Neural cell (in vitro differentiated cells): ENCODE measurements around the gene SLC5A9. TPM values are rescaled to one million over a fixed set of nuclear protein-coding genes. Genes with fewer than 3 reads are reported as not detected.
"Not testable (repeated sequence)": the region's sequence is repeated elsewhere in the genome, so short reads cannot be mapped to it uniquely, and the experiment has no call there.

Experiments used
- H2AFZ ChIP-seq: fragments of 200-600, 300-800 bp; sonication (generic), shearing (Covaris generic); 2 replicates; pipeline ENCODE4 v1.6.0; 2014; ENCODE audit warnings: low read depth, mild to moderate bottlenecking, antibody characterized with exemption, low read length, moderate library complexity
- H3F3A ChIP-seq: fragments of 200-600 bp; shearing (Covaris generic); 2 replicates; pipeline ENCODE4 v1.6.1; 2016; ENCODE audit warnings: mild to moderate bottlenecking, moderate library complexity, mixed read lengths, antibody characterized with exemption, low read length; ENCODE audit not compliant: insufficient read depth, poor library complexity, severe bottlenecking
- H3K27ac ChIP-seq: fragments of 200-600, 300-800 bp; sonication (generic), shearing (Covaris generic); 2 replicates; pipeline ENCODE4 v1.5.1; 2014; ENCODE audit warnings: mild to moderate bottlenecking, low read length, moderate library complexity
- H3K27me3 ChIP-seq: fragments of 300-800, 200-600 bp; sonication (generic), shearing (Covaris generic); 2 replicates; pipeline ENCODE4 v1.6.0; 2014; ENCODE audit warnings: mild to moderate bottlenecking, low read depth, low read length, moderate library complexity; ENCODE audit not compliant: insufficient read depth
- H3K36me3 ChIP-seq: fragments of 300-800, 200-600 bp; sonication (generic), shearing (Covaris generic); 2 replicates; pipeline ENCODE4 v1.5.1; 2014; ENCODE audit warnings: mild to moderate bottlenecking, antibody characterized with exemption, low read length, moderate library complexity; ENCODE audit not compliant: insufficient read depth
- H3K4me2 ChIP-seq: fragments of 300-800, 200-600 bp; sonication (generic), shearing (Covaris generic); 2 replicates; pipeline ENCODE4 v1.6.0; 2014; ENCODE audit warnings: mild to moderate bottlenecking, low read length
- H3K4me3 ChIP-seq: fragments of 300-800, 200-600 bp; sonication (generic), shearing (Covaris generic); 2 replicates; pipeline ENCODE4 v1.5.1; 2014; ENCODE audit warnings: mild to moderate bottlenecking, low read length, moderate library complexity
- H3K79me2 ChIP-seq: fragments of 200-600 bp; shearing (Covaris generic); replicated peaks from 2 replicates; pipeline ENCODE4 v1.6.0; 2014; ENCODE audit warnings: mild to moderate bottlenecking, low read length, moderate library complexity; ENCODE audit not compliant: insufficient read depth
- H3K9ac ChIP-seq: fragments of 300-800, 200-600 bp; sonication (generic), shearing (Covaris generic); 2 replicates; pipeline ENCODE4 v1.6.1; 2016; ENCODE audit warnings: mild to moderate bottlenecking, low read length, mixed read lengths
- H3K9me2 ChIP-seq: fragments of 200-600 bp; shearing (Covaris generic); 2 replicates; pipeline ENCODE4 v1.6.1; 2016; ENCODE audit warnings: mild to moderate bottlenecking, low read length, mixed read lengths; ENCODE audit not compliant: insufficient read depth
- H3K9me3 ChIP-seq: fragments of 200-600, 300-800 bp; sonication (generic), shearing (Covaris generic); 2 replicates; pipeline ENCODE4 v1.6.1; 2016; ENCODE audit warnings: mild to moderate bottlenecking, mixed run types, low read length, moderate library complexity, mixed read lengths
- H4K20me1 ChIP-seq: fragments of 200-600 bp; shearing (Covaris generic); 2 replicates; pipeline ENCODE4 v1.6.1; 2016; ENCODE audit warnings: mild to moderate bottlenecking, mixed run types; ENCODE audit not compliant: insufficient read depth
- EP300 ChIP-seq: fragments of 450-650 bp; conservative IDR thresholded peaks from 2 replicates; pipeline ENCODE4 v1.6.1; 2014; ENCODE audit warnings: antibody characterized with exemption, mild to moderate bottlenecking, moderate library complexity; ENCODE audit not compliant: poor library complexity, severe bottlenecking
- EZH2 ChIP-seq: fragments of 200-600, 300-800 bp; shearing (Covaris generic), sonication (generic); IDR thresholded peaks from 2 replicates; pipeline ENCODE4 v1.6.1; 2014; ENCODE audit warnings: antibody characterized with exemption, low read length, borderline replicate concordance, mild to moderate bottlenecking; ENCODE audit not compliant: insufficient read depth, poor library complexity, severe bottlenecking
- MXI1 ChIP-seq: fragments of 450-650 bp; conservative IDR thresholded peaks from 2 replicates; pipeline ENCODE4 v1.6.1; 2014; ENCODE audit warnings: antibody characterized with exemption, mild to moderate bottlenecking; ENCODE audit not compliant: poor library complexity, severe bottlenecking
- POLR2AphosphoS5 ChIP-seq: IDR thresholded peaks from 2 replicates; pipeline ENCODE4 v1.6.1; 2012
- RAD21 ChIP-seq: fragments of 450-650 bp; conservative IDR thresholded peaks from 2 replicates; pipeline ENCODE4 v1.6.1; 2014; ENCODE audit warnings: antibody characterized with exemption, mild to moderate bottlenecking, moderate library complexity
- SMC3 ChIP-seq: fragments of 450-650 bp; conservative IDR thresholded peaks from 2 replicates; pipeline ENCODE4 v1.6.1; 2014; ENCODE audit warnings: antibody characterized with exemption, mild to moderate bottlenecking, moderate library complexity; ENCODE audit not compliant: poor library complexity
- TAF1 ChIP-seq: IDR thresholded peaks from 2 replicates; pipeline ENCODE4 v1.6.1; 2012; ENCODE audit warnings: low read depth
- polyA plus RNA-seq: library from polyadenylated mRNA; depleted of rRNA; stranded (reverse); fragments of >200 nt; gene quantifications from 2 replicates; pipeline ENCODE4 v1.2.3, GENCODE V29; 2014
- TF ChIP-seq, protein P1 (sequence below): fragments of 450-650 bp; IDR thresholded peaks from 2 replicates; pipeline ENCODE4 v1.5.1; 2014; ENCODE audit warnings: antibody characterized with exemption, mild to moderate bottlenecking, moderate library complexity; ENCODE audit not compliant: poor library complexity, severe bottlenecking
- TF ChIP-seq, protein P2 (sequence below): IDR thresholded peaks from 2 replicates; pipeline ENCODE4 v1.6.1; 2012; ENCODE audit warnings: borderline replicate concordance

The SLC5A9 gene
- polyA plus RNA-seq, 1 donor from 2014 or later, result not detected

DNA sequence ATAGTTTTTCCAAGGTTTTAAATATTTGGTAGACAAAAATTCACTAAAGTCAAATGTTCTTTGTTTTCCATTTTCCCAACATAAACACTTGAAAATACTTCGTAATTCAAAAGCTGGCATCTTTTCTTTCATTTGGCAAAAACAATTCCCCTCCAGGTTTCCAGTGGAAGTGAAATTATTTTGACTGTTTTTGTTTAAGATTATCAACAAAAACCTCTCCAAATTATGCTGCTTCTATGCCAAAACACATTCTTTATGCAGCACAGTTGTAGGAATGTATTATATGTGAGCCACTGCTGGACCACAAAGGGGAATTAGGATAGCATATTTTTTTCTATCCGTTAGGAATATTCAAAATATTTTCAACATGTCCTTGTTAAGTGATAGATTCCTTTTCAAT lies 44.1 kb downstream of the SLC5A9 start:
- Histone ChIP-seq H3F3A (no peaks in the 10 kb centered on the region), H3K27me3 (no peaks in the 10 kb centered on the region), H4K20me1 (no peaks in the 10 kb centered on the region), H3K9me3 (no peaks in the 10 kb centered on the region), H3K4me2 (no peak overlapping the region), H3K79me2 (no peaks in the 10 kb centered on the region), H3K36me3 (no peaks in the 10 kb centered on the region), H3K9me2 (no peaks in the 10 kb centered on the region), H3K4me3 (no peak overlapping the region), H3K27ac (no peak overlapping the region), H3K9ac (no peak overlapping the region), H2AFZ (no peak overlapping the region)
- TF ChIP-seq MXI1, result no peak
- TF ChIP-seq, protein P1, sequence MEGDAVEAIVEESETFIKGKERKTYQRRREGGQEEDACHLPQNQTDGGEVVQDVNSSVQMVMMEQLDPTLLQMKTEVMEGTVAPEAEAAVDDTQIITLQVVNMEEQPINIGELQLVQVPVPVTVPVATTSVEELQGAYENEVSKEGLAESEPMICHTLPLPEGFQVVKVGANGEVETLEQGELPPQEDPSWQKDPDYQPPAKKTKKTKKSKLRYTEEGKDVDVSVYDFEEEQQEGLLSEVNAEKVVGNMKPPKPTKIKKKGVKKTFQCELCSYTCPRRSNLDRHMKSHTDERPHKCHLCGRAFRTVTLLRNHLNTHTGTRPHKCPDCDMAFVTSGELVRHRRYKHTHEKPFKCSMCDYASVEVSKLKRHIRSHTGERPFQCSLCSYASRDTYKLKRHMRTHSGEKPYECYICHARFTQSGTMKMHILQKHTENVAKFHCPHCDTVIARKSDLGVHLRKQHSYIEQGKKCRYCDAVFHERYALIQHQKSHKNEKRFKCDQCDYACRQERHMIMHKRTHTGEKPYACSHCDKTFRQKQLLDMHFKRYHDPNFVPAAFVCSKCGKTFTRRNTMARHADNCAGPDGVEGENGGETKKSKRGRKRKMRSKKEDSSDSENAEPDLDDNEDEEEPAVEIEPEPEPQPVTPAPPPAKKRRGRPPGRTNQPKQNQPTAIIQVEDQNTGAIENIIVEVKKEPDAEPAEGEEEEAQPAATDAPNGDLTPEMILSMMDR, result no peak
- TF ChIP-seq EP300, result no peak
- no peak for TF ChIP-seq SMC3
- TF ChIP-seq TAF1, result no peak
- no peak for TF ChIP-seq RAD21
- no peak for TF ChIP-seq EZH2
- TF ChIP-seq POLR2AphosphoS5, result no peak
- TF ChIP-seq, protein P2, sequence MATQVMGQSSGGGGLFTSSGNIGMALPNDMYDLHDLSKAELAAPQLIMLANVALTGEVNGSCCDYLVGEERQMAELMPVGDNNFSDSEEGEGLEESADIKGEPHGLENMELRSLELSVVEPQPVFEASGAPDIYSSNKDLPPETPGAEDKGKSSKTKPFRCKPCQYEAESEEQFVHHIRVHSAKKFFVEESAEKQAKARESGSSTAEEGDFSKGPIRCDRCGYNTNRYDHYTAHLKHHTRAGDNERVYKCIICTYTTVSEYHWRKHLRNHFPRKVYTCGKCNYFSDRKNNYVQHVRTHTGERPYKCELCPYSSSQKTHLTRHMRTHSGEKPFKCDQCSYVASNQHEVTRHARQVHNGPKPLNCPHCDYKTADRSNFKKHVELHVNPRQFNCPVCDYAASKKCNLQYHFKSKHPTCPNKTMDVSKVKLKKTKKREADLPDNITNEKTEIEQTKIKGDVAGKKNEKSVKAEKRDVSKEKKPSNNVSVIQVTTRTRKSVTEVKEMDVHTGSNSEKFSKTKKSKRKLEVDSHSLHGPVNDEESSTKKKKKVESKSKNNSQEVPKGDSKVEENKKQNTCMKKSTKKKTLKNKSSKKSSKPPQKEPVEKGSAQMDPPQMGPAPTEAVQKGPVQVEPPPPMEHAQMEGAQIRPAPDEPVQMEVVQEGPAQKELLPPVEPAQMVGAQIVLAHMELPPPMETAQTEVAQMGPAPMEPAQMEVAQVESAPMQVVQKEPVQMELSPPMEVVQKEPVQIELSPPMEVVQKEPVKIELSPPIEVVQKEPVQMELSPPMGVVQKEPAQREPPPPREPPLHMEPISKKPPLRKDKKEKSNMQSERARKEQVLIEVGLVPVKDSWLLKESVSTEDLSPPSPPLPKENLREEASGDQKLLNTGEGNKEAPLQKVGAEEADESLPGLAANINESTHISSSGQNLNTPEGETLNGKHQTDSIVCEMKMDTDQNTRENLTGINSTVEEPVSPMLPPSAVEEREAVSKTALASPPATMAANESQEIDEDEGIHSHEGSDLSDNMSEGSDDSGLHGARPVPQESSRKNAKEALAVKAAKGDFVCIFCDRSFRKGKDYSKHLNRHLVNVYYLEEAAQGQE, result no peak

DNA sequence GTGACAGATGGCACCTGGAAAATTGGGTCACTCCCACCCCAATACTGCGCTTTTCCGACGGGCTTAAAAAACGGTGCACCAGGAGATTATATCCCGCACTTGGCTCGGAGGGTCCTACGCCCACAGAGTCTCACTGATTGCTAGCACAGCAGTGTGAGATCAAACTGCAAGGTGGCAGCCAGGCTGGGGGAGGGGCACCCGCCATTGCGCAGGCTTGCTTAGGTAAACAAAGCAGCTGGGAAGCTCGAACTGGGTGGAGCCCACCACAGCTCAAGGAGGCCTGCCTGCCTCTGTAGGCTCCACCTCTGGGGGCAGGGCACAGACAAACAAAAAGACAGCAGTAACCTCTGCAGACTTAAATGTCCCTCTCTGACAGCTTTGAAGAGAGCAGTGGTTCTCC lies 54.9 kb downstream of the SLC5A9 start:
- not testable (repeated sequence) for H3K4me2 ChIP-seq, H4K20me1 ChIP-seq, H3K9me2 ChIP-seq, H3K27me3 ChIP-seq, H3K9me3 ChIP-seq, H3K4me3 ChIP-seq, H3K27ac ChIP-seq, H3K36me3 ChIP-seq, H3F3A ChIP-seq, H2AFZ ChIP-seq, H3K9ac ChIP-seq, H3K79me2 ChIP-seq

DNA sequence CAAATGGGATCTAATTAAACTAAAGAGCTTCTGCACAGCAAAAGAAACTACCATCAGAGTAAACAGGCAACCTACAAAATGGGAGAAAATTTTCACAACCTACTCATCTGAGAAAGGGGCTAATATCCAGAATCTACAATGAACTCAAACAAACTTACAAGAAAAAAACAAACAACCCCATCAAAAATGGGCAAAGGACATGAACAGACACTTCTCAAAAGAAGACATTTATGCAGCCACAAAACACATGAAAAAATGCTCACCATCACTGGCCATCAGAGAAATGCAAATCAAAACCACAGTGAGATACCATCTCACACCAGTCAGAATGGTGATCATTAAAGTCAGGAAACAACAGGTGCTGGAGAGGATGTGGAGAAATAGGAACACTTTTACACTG lies 59.8 kb downstream of the SLC5A9 start:
- not testable (repeated sequence) for H3K9me3 ChIP-seq, H3F3A ChIP-seq, H2AFZ ChIP-seq, H3K79me2 ChIP-seq, H3K4me3 ChIP-seq, H3K27ac ChIP-seq, H4K20me1 ChIP-seq, H3K4me2 ChIP-seq, H3K27me3 ChIP-seq, H3K9ac ChIP-seq, H3K9me2 ChIP-seq, H3K36me3 ChIP-seq

DNA sequence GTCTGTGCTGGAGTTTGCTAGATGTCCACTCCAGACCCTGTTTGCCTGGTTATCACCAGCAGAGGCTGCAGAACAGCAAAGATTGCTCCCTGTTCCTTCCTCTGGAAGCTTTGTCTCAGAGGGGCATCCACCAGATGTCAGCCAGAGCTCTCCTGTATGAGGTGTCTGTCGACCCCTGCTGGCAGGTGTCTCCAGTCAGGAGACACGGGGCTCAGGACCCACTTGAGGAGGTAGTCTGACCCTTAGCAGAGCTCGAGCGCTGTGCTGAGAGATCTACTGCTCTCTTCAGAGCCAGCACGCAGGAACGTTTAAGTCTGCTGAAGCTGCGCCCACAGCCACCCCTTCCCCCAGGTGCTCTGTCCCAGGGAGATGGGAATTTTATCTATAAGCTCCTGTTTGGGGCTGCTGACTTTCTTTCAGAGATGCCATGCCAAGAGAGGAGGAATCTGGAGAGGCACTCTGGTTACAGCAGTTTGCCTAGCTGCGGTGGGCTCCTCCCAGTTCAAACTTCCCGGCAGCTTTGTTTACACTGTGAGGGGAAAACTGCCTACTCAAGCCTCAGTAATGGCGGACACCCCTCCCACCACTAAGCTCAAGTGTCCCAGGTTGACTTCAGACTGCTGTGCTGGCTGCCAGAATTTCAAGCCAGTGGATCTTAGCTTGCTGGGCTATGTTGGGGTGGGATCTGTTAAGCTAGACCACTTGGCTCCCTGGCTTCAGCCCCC lies 62.3 kb downstream of the SLC5A9 start:
- H3K27ac ChIP-seq, H4K20me1 ChIP-seq, H2AFZ ChIP-seq, H3K4me3 ChIP-seq, H3K79me2 ChIP-seq, H3F3A ChIP-seq, H3K9me3 ChIP-seq, H3K36me3 ChIP-seq, H3K27me3 ChIP-seq, H3K9ac ChIP-seq, H3K4me2 ChIP-seq, H3K9me2 ChIP-seq: not testable (repeated sequence)
